Astrocyte of the spinal cord (primary cell): ENCODE measurements around the gene HHEX.
A peak's percentile ranks its signal among the peaks of the same experiment; 100 is the strongest.
"Not testable (repeated sequence)": the region's sequence is repeated elsewhere in the genome, so short reads cannot be mapped to it uniquely, and the experiment has no call there.

Source experiments
- DNase-seq: peaks from one replicate; pipeline ENCODE4 v3.0.0; 2011; ENCODE audit warnings: low read depth, low spot score
- H3K4me3 ChIP-seq: 2 replicates; pipeline ENCODE4 v1.5.1; 2011; ENCODE audit warnings: low read depth, mild to moderate bottlenecking, low read length, moderate library complexity
- in situ Hi-C: cut with HindIII; loops from 2 replicates; pipeline ENCODE4 v1.10.0; 2017; ENCODE audit warnings: low sequenced_read_pairs
- TF ChIP-seq, protein P1 (sequence below): IDR thresholded peaks from 2 replicates; pipeline ENCODE4 v1.5.1; 2012; ENCODE audit warnings: low read depth, mild to moderate bottlenecking, low read length, inconsistent platforms

The HHEX gene

DNA sequence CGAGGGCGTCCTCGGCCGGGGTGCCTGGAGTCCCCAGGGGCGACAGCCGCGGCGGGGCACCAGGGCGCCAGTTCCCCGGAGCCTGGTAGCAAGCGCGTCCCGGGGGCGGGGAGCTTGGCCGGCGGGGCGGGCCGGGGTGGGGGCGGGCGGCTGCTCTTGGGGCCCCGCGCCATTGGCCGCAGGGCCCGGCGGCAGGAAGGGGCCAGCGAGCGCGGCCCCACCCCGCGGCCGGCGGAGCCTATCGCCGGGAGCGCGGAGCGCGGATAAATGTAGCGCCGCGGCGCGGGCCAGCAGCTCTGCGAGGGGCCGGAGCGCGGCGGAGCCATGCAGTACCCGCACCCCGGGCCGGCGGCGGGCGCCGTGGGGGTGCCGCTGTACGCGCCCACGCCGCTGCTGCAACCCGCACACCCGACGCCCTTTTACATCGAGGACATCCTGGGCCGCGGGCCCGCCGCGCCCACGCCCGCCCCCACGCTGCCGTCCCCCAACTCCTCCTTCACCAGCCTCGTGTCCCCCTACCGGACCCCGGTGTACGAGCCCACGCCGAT lies at the start of gene HHEX:
HHEX (plus strand) TSS at position 293 of the 548 bp plus-strand sequence; CDS start at position 325, 32 bp downstream.
- TF ChIP-seq, protein P1, sequence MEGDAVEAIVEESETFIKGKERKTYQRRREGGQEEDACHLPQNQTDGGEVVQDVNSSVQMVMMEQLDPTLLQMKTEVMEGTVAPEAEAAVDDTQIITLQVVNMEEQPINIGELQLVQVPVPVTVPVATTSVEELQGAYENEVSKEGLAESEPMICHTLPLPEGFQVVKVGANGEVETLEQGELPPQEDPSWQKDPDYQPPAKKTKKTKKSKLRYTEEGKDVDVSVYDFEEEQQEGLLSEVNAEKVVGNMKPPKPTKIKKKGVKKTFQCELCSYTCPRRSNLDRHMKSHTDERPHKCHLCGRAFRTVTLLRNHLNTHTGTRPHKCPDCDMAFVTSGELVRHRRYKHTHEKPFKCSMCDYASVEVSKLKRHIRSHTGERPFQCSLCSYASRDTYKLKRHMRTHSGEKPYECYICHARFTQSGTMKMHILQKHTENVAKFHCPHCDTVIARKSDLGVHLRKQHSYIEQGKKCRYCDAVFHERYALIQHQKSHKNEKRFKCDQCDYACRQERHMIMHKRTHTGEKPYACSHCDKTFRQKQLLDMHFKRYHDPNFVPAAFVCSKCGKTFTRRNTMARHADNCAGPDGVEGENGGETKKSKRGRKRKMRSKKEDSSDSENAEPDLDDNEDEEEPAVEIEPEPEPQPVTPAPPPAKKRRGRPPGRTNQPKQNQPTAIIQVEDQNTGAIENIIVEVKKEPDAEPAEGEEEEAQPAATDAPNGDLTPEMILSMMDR: no peak
- DNase-seq: peak; percentile 73
- in situ Hi-C loops: no loop called here
- peak within 1 kb of the TSS; percentile 64 for H3K4me3 ChIP-seq

DNA sequence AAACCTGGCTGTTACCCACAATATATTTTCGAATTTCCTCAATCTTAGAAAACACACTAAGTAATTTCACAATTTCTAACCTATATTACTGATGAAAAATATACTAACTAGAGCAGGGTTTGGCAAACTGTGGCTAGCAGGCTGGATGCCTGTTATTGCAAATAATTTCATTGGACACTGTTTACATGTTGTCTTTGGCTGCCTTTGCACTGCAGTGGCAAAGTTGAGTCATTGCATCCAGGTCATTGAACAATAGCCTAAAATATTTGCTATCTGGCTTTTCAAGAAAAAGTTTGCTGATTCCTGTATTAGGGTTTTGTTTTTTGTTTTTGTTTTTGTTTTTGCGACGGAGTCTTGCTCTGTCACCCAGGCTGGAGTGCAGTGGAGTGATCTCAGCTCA lies 49.6 kb upstream of the HHEX start:
- DNase-seq: peak; percentile 66
- TF ChIP-seq, protein P1: no peak
- H3K4me3 ChIP-seq: no peak overlapping the region
- in situ Hi-C loops: no loop called here

DNA sequence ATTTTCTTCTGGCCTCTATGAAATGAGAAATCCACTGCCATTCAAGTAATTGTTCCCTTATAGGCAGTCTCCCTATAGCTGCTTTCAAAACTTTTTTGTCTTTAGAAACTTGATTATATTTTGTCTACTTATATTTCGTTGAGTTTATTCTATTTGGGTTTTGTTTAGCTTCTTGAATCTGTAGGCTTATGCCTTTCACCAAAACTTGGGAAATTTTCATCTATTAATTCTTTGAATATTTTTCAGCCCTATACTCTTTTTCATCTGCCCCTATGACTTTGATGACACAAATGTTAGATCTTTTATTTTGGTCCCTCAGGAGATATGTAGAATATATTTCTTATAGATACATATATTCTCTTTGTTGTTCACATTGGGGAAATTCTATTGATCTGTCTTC lies 48.3 kb upstream of the HHEX start:
- H3K4me3 ChIP-seq: no peak overlapping the region
- TF ChIP-seq, protein P1: no peak
- DNase-seq: no peak
- in situ Hi-C loops: no loop called here

DNA sequence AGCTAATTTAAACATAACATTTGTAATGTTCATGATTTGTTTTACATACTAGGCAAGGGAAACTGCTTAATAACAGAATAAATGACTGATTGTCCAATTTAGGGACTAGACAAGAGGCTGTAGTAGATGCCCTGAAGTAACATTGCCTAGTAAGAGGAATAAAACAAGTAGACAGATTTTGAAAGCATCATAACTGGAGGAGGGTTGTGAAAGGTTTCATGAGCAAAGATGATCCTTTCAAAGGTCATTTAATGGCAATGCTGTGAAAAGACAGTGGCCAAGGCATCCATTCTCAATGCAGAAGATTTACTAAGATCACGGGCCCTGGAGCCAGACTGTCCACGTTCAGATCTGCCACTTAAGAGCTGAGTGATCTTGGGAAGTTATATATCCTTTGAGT lies 44.8 kb upstream of the HHEX start:
- no peak for DNase-seq
- no peak overlapping the region for H3K4me3 ChIP-seq
- TF ChIP-seq, protein P1: no peak
- in situ Hi-C loops: no loop called here

DNA sequence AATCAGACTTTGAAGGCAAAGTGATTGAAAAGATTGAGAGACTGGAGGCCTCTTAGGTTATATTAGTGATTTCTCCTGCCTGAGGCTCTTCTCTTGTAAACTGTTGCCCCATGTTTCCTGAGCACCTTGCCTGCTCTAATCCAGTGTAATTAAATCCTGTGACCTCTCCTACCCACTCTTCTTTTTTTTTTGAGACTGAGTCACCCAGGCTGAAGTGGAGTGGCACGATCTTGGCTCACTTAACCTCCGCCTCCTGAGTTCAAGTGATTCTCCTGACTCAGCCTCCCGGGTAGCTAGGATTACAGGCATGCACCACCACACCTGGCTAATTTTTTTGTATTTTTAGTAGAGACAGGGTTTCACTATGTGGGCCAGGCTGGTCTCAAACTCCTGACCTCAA lies 38.9 kb upstream of the HHEX start:
- in situ Hi-C loops, DNase-seq, H3K4me3 ChIP-seq: not testable (repeated sequence)

DNA sequence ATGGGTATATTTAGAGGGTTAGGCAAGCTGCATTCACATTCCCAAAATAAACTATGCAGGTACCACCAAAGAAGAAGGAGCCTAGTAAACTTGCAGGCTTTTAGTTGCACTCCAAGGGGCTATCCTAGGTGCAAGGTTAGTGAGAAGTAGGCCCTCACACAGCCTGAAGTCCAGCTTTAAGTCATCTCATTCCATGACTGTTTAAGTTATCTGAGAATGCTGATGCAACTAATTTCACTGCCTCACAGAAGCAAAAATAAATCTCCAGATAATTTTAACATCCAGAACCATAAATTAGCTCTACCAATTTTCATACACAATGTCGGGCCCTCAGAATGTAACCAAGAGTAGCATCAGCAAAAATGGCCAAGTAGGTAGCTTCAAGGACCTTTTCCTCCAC lies 34.3 kb upstream of the HHEX start:
- H3K4me3 ChIP-seq: no peak overlapping the region
- in situ Hi-C loops: no loop called here
- DNase-seq: no peak
- TF ChIP-seq, protein P1: no peak

DNA sequence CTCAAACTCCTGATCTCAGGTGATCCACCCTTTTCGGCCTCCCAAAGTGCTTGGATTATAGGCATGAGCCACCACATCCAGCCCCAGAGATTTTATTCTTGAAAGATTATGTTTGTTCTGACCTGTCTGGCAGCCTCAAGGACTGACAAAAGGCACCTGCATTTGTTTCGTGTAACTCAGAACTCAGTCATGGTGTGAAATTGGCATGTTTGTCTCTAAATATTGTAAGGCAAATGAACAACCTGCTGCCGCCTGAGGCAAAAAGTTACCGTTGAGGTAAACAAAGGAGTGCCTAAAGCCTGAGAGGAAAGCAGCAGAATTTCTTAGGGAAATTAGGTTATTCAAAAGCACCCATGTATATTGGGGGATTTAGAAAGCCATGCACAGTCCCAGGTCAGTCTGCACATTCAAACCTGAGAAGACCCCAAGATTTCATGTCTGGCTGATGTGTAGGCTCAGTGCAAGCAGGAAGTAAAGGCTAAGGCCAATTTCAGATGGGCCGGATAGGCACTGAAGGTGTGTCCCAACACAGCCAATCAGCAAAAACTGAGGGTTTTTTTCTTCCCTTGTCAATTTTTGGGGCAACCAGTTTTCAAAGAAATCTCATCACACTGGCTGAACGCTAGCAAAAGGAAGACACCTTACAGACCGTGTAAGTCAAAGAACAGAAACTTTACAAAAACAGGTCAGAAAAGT lies 33.3 kb upstream of the HHEX start:
- TF ChIP-seq, protein P1: no peak
- in situ Hi-C loops: no loop called here
- H3K4me3 ChIP-seq: no peak overlapping the region
- no peak for DNase-seq
